Measurements from ENCODE around the gene DRAXIN.

DNA sequence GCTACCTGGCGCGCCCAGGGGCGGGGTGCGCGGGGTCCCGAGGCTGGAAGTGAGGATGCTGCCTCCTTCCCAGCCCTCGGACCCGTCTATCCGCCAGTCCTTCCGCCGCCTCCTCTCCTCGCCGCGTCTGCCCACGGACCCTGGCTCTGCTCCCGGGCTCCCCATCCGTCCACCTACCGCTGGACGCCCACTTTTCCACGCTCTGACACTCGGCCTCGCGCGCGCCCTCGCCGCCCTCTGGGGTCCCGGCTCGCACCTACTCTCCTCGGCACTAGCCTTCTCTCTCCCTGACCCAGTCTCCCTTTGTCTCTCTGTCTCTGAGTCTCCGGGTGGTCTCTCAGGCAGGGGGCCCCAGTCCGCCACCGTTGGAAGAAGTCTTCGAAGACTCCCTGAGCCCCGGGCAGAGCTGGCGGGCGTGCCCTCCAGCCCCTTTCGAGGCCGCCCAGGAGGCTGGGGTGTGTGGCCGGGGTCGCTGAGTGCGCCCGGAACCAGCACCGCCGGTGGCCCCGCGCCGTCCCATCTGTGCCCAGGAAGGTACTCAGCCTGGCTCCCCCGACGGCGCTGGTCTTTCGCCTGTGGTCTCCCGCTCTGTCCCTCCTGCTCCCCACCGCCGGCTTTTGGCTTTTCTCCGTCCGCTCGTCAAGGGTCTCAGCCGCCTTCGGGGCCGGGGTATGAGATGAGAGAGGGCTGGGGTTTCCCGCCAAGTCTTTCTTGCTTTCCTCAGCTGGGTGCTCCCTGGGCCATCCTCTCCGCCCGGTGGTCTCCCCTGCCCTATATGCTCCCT, 610 bp downstream of the DRAXIN start:
- TF ChIP-seq, protein P1, sequence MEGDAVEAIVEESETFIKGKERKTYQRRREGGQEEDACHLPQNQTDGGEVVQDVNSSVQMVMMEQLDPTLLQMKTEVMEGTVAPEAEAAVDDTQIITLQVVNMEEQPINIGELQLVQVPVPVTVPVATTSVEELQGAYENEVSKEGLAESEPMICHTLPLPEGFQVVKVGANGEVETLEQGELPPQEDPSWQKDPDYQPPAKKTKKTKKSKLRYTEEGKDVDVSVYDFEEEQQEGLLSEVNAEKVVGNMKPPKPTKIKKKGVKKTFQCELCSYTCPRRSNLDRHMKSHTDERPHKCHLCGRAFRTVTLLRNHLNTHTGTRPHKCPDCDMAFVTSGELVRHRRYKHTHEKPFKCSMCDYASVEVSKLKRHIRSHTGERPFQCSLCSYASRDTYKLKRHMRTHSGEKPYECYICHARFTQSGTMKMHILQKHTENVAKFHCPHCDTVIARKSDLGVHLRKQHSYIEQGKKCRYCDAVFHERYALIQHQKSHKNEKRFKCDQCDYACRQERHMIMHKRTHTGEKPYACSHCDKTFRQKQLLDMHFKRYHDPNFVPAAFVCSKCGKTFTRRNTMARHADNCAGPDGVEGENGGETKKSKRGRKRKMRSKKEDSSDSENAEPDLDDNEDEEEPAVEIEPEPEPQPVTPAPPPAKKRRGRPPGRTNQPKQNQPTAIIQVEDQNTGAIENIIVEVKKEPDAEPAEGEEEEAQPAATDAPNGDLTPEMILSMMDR (IDR thresholded peaks at IDR 0.05): no peak
- TF ChIP-seq POLR2AphosphoS5 (IDR thresholded peaks at IDR 0.05) (no peak), POLR2A (IDR thresholded peaks at IDR 0.05) (no peak)
